Endodermal cell (in vitro differentiated cells): Measurements from ENCODE around the gene FAM20A. TPM values are rescaled to one million over a fixed set of nuclear protein-coding genes. Genes with fewer than 3 reads are reported as not detected.
"Not testable (repeated sequence)": the region's sequence is repeated elsewhere in the genome, so short reads cannot be mapped to it uniquely, and the experiment has no call there.

ENCODE experiments used
- DNase-seq: peaks from one replicate; pipeline ENCODE4 v3.0.0-alpha.2; 2017
- H3K27ac ChIP-seq: 2 replicates; pipeline ENCODE4 v1.5.1; 2013; ENCODE audit warnings: mild to moderate bottlenecking, low read depth, low read length, moderate library complexity
- H3K27me3 ChIP-seq: 2 replicates; pipeline ENCODE4 v1.6.1; 2013; ENCODE audit warnings: mild to moderate bottlenecking, low read length, moderate library complexity; ENCODE audit not compliant: insufficient read depth, control insufficient read depth, poor library complexity, severe bottlenecking
- H3K36me3 ChIP-seq: 2 replicates; pipeline ENCODE4 v1.7.0; 2013; ENCODE audit warnings: mild to moderate bottlenecking, low read length, moderate library complexity; ENCODE audit not compliant: control insufficient read depth, insufficient read depth
- H3K4me1 ChIP-seq: one replicate; pipeline ENCODE4 v1.7.0; 2013; ENCODE audit warnings: low read length; ENCODE audit not compliant: control insufficient read depth, insufficient read depth
- H3K4me3 ChIP-seq: 2 replicates; pipeline ENCODE4 v1.5.1; 2013; ENCODE audit warnings: mild to moderate bottlenecking, low read length, moderate library complexity
- H3K9ac ChIP-seq: 2 replicates; pipeline ENCODE4 v1.6.1; 2013; ENCODE audit warnings: mild to moderate bottlenecking, low read length, moderate library complexity; ENCODE audit not compliant: poor library complexity, severe bottlenecking; ENCODE audit errors: extremely low read depth
- H3K9me3 ChIP-seq: 2 replicates; pipeline ENCODE4 v1.6.1; 2013; ENCODE audit warnings: mild to moderate bottlenecking, low read length, moderate library complexity; ENCODE audit not compliant: control insufficient read depth
- H3K27ac Mint-ChIP-seq: 2 replicates; pipeline ENCODE4 v1.8.0; 2020; ENCODE audit warnings: mixed read lengths
- H3K27me3 Mint-ChIP-seq: 2 replicates; pipeline ENCODE4 v1.8.0; 2021; ENCODE audit warnings: mild to moderate bottlenecking, mixed read lengths; ENCODE audit not compliant: insufficient read depth
- H3K36me3 Mint-ChIP-seq: 2 replicates; pipeline ENCODE4 v1.8.0; 2020; ENCODE audit warnings: low read depth, mixed read lengths
- H3K4me1 Mint-ChIP-seq: 2 replicates; pipeline ENCODE4 v1.8.0; 2020; ENCODE audit warnings: mixed read lengths
- H3K4me3 Mint-ChIP-seq: 2 replicates; pipeline ENCODE4 v1.8.0; 2020; ENCODE audit warnings: mild to moderate bottlenecking, moderate library complexity, mixed read lengths
- H3K9me3 Mint-ChIP-seq: 2 replicates; pipeline ENCODE4 v1.8.0; 2020; ENCODE audit warnings: mild to moderate bottlenecking, mixed read lengths
- WGBS, 2 experiments: methylation state at CpG; one replicate each; pipeline versions ENCODE4 v1.1.5 to v1.1.7; 2013; ENCODE audit warnings: missing lambda C conversion rate in 2 of 2, mixed read lengths in 1 of 2; ENCODE audit not compliant: insufficient coverage in 1 of 2, insufficient read length in 1 of 2; 5-methylcytosine and 5-hydroxymethylcytosine counted together
- total RNA-seq, 2 donors: library from RNA; stranded (reverse); fragmentation: NEBNext Ultra II Directional in 1 of 2; extraction: Animal tissue kit (Norgen Biotek cat#: 25700) in 1 of 2; gene quantifications; 2 replicates in 1 of 2; 3 replicates in 1 of 2; pipeline ENCODE4 v1.2.1, GENCODE V29; 2021
- TF ChIP-seq, protein P1 (sequence below): fragments of 200-600 bp; sonication (generic); conservative IDR thresholded peaks from 2 replicates; pipeline ENCODE4 v1.5.0; 2021; ENCODE audit warnings: antibody characterized with exemption, mild to moderate bottlenecking

Gene FAM20A
- total RNA-seq, 2 donors from 2014 or later, result 58.7 to 74.3 TPM

GRCh38 chr17:68518063-68518815 is 82.9 kb downstream of the FAM20A start:
- Histone ChIP-seq H3K4me1 (peaks cover 9% of the 10 kb centered on the region), H3K9me3 (peaks cover 40% of the 10 kb centered on the region), H3K27me3 (no peaks in the 10 kb centered on the region), H3K36me3 (peaks cover 80% of the 10 kb centered on the region), H3K27ac (no peak overlapping the region), H3K9ac (no peak overlapping the region), H3K4me3 (peak overlapping the region; percentile 52)
- DNase-seq, result peak; percentile 57
- peaks cover 35% of the 10 kb centered on the region for H3K4me1 Mint-ChIP-seq
- TF ChIP-seq, protein P1, sequence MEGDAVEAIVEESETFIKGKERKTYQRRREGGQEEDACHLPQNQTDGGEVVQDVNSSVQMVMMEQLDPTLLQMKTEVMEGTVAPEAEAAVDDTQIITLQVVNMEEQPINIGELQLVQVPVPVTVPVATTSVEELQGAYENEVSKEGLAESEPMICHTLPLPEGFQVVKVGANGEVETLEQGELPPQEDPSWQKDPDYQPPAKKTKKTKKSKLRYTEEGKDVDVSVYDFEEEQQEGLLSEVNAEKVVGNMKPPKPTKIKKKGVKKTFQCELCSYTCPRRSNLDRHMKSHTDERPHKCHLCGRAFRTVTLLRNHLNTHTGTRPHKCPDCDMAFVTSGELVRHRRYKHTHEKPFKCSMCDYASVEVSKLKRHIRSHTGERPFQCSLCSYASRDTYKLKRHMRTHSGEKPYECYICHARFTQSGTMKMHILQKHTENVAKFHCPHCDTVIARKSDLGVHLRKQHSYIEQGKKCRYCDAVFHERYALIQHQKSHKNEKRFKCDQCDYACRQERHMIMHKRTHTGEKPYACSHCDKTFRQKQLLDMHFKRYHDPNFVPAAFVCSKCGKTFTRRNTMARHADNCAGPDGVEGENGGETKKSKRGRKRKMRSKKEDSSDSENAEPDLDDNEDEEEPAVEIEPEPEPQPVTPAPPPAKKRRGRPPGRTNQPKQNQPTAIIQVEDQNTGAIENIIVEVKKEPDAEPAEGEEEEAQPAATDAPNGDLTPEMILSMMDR, result no peak
- H3K4me3 Mint-ChIP-seq, result no peak overlapping the region
- 94% methylated on average over 9 of the region's 9 CpGs for WGBS, 2 experiments
- peaks cover 31% of the 10 kb centered on the region for H3K9me3 Mint-ChIP-seq
- peaks cover 70% of the 10 kb centered on the region for H3K36me3 Mint-ChIP-seq
- H3K27me3 Mint-ChIP-seq, result no peaks in the 10 kb centered on the region
- H3K27ac Mint-ChIP-seq, result no peak overlapping the region

- H3K27me3 Mint-ChIP-seq, H3K9ac ChIP-seq, H3K4me1 ChIP-seq, H3K4me3 Mint-ChIP-seq, H3K27ac Mint-ChIP-seq, H3K27me3 ChIP-seq, H3K27ac ChIP-seq: not testable (repeated sequence)
- H3K36me3 ChIP-seq, result peaks cover 73% of the 10 kb centered on the region
- H3K36me3 Mint-ChIP-seq, result peaks cover 64% of the 10 kb centered on the region
- DNase-seq, result peak; percentile 5
- peaks cover 29% of the 10 kb centered on the region for H3K4me1 Mint-ChIP-seq
- H3K9me3 ChIP-seq, result peaks cover 40% of the 10 kb centered on the region
- peak overlapping the region; percentile 52 for H3K4me3 ChIP-seq
- H3K9me3 Mint-ChIP-seq, result peaks cover 31% of the 10 kb centered on the region
- 81 to 100% methylated on average over 3 of the region's 3 CpGs for WGBS, 2 experiments
Observed at GRCh38 chr17:68517605-68518004, 83.6 kb downstream of the FAM20A start.

DNA sequence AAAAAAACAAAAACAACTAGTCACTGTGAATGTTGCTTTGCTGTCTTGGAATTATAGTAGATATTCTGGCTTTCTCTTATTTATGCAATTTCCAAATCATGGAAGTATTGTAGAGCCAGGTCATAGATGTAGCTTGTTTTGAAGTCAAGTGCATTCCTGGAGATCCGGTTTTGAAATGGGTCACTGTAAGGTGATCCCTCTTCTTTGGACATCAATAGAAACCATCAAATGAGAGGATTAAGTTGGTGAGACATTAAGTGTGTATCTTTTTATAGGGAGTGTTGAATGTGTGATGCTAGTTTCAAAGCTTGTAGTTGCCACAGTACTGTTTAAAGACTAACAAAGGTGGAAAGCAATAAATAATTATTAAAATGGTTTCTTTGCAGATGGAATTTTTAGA is 84.4 kb downstream of the FAM20A start:
- peaks cover 40% of the 10 kb centered on the region for H3K9me3 ChIP-seq
- H3K4me3 ChIP-seq, result peak overlapping the region; percentile 52
- peak; percentile 1 for DNase-seq
- Mint-ChIP-seq H3K27me3 (no peaks in the 10 kb centered on the region), H3K9me3 (peaks cover 31% of the 10 kb centered on the region), H3K27ac (no peak overlapping the region), H3K36me3 (peaks cover 57% of the 10 kb centered on the region), H3K4me3 (no peak overlapping the region), H3K4me1 (peaks cover 22% of the 10 kb centered on the region)
- no peak overlapping the region for H3K27ac ChIP-seq
- H3K36me3 ChIP-seq, result peaks cover 65% of the 10 kb centered on the region
- H3K9ac ChIP-seq, result no peak overlapping the region
- 100% methylated on average over 1 of the region's 1 CpG for WGBS, 2 experiments
- H3K27me3 ChIP-seq, result no peaks in the 10 kb centered on the region
- TF ChIP-seq, protein P1, result no peak
- H3K4me1 ChIP-seq, result peaks cover 4% of the 10 kb centered on the region
